GM19240 (cell line): ENCODE results near the gene TYROBP.
"Not testable (repeated sequence)": the region's sequence is repeated elsewhere in the genome, so short reads cannot be mapped to it uniquely, and the experiment has no call there.

Experiments used
- DNase-seq: peaks from one replicate; pipeline ENCODE4 v3.0.0; 2011; ENCODE audit warnings: low spot score; ENCODE audit not compliant: insufficient read length

Gene TYROBP

GRCh38 chr19:35874392-35874930, 33.6 kb downstream of the TYROBP start:
- DNase-seq: no peak

GRCh38 chr19:35872180-35872579, 35.9 kb downstream of the TYROBP start:
- DNase-seq: no peak

- DNase-seq: no peak
Measured at GRCh38 chr19:35871611-35872010, 36.5 kb downstream of the TYROBP start.

- no peak for DNase-seq
Measured at GRCh38 chr19:35870798-35871197, 37.3 kb downstream of the TYROBP start.

- not testable (repeated sequence) for DNase-seq
Measured at GRCh38 chr19:35870124-35870736, 37.9 kb downstream of the TYROBP start.

GRCh38 chr19:35869327-35870123, 38.6 kb downstream of the TYROBP start:
- DNase-seq: peak; percentile 69

GRCh38 chr19:35868823-35869326, 39.2 kb downstream of the TYROBP start:
- no peak for DNase-seq

- DNase-seq: no peak
Measured at GRCh38 chr19:35868172-35868822, 39.8 kb downstream of the TYROBP start, which contains the start of gene APLP1. APLP1 (plus strand) TSS chr19:35868574; CDS start chr19:35868637, 63 bp downstream.

GRCh38 chr19:35863018-35863417, 45.1 kb downstream of the TYROBP start:
- no peak for DNase-seq

GRCh38 chr19:35862528-35862927, 45.6 kb downstream of the TYROBP start:
- DNase-seq: no peak

- DNase-seq: no peak
Measured at GRCh38 chr19:35861640-35862160, 46.4 kb downstream of the TYROBP start.

- DNase-seq: no peak
Measured at GRCh38 chr19:35860818-35861639, 47.1 kb downstream of the TYROBP start.

- no peak for DNase-seq
Measured at GRCh38 chr19:35860436-35860817, 47.7 kb downstream of the TYROBP start.

- DNase-seq: no peak
Measured at GRCh38 chr19:35859414-35859813, 48.7 kb downstream of the TYROBP start.

GRCh38 chr19:35858311-35858710, 49.8 kb downstream of the TYROBP start:
- DNase-seq: no peak

GRCh38 chr19:35856546-35857149, 51.4 kb downstream of the TYROBP start, which contains the start of gene KIRREL2:
KIRREL2 (plus strand) TSS chr19:35856911; CDS start chr19:35857120, 209 bp downstream.
- no peak for DNase-seq
